ENCODE data around the gene MAMDC4. TPM values are rescaled to one million over a fixed set of nuclear protein-coding genes. Genes with fewer than 3 reads are reported as not detected.

Gene MAMDC4
- total and polyA plus RNA-seq, 2 of the 8 experiments (the other 6 are each of a cell fraction or from before 2014, with no cell fraction given), result 3.1 to 4.5 TPM

GRCh38 chr9:136850866-136851775, 1.0 kb upstream of the MAMDC4 start:
- Histone ChIP-seq H3K18ac (ENCODE audit: extremely low read depth, low read length) (no peak overlapping the region), H3K56ac (replicated peaks; ENCODE audit: insufficient read length, low read depth, low read length) (no peak overlapping the region), H3K4me2 (ENCODE audit: insufficient read depth in 1 of 2, low read depth in 2 of 2, low read length in 2 of 2) (no peak overlapping the region; a peak in 1 of 4 replicates), H3K4ac (replicated peaks; ENCODE audit: insufficient read length, low read depth, low read length) (no peak overlapping the region), H3K4me1 (replicated peaks in 1 of 4; ENCODE audit: control insufficient read depth in 3 of 4, insufficient read depth in 4 of 4, low read length in 3 of 4) (peaks cover 0 to 18% (median 8%) of the 10 kb centered on the region in 4 experiments; a peak in 5 of 7 replicates), H4K91ac (replicated peaks; ENCODE audit: insufficient read length, low read length) (no peak overlapping the region), H2AK5ac (ENCODE audit: low read depth, low read length) (no peak overlapping the region), H3K23me2 (ENCODE audit: low read depth, low read length) (peaks cover 13% of the 10 kb centered on the region), H3K27me3 (replicated peaks in 1 of 4; ENCODE audit: control insufficient read depth in 3 of 4, extremely low read depth in 1 of 4, insufficient read depth in 3 of 4, low read length in 3 of 4) (peaks cover 2 to 6% (median 5%) of the 10 kb centered on the region in 4 experiments; a peak in 6 of 7 replicates), H2BK15ac (ENCODE audit: low read length) (no peak overlapping the region), H3K36me3 (ENCODE audit: control insufficient read depth in 2 of 4, insufficient read depth in 4 of 4, low read length in 3 of 4) (peaks cover 0 to 7% (median 3%) of the 10 kb centered on the region in 4 experiments; a peak in 4 of 8 replicates), H2BK20ac (ENCODE audit: low read length) (no peak overlapping the region), H3K14ac (ENCODE audit: insufficient read length) (no peak overlapping the region), H2BK5ac (ENCODE audit: low read depth, low read length) (no peak overlapping the region), H3K79me2 (ENCODE audit: control insufficient read depth in 1 of 2, insufficient read depth in 2 of 2, low read length in 2 of 2) (no peaks in the 10 kb centered on the region), H4K5ac (ENCODE audit: insufficient read length, low read depth, low read length) (no peak overlapping the region), H3K9me3 (ENCODE audit: insufficient read depth in 2 of 2, low read depth in 1 of 2, low read length in 1 of 2) (no peaks in the 10 kb centered on the region), H2BK120ac (replicated peaks; ENCODE audit: low read depth, low read length) (no peak overlapping the region), H3K23ac (ENCODE audit: insufficient read length) (no peak overlapping the region), H4K8ac (ENCODE audit: extremely low read depth, insufficient read depth, low read length) (peak overlapping the region; percentile 41; the same call in 1 of the 2 replicates), H2BK12ac (ENCODE audit: low read depth, low read length) (no peak overlapping the region), H3K27ac (ENCODE audit: low read depth, low read length) (no peak overlapping the region), H3K4me3 (ENCODE audit: extremely low read depth in 1 of 4, insufficient read depth in 2 of 4, low read depth in 3 of 4, low read length in 4 of 4) (no peak overlapping the region), H4K20me1 (replicated peaks in 1 of 2; ENCODE audit: control insufficient read depth in 1 of 2, insufficient read depth in 2 of 2, low read length in 2 of 2) (peaks cover 7 to 9% of the 10 kb centered on the region in 2 experiments), H3K9ac (replicated peaks in 1 of 4; ENCODE audit: extremely low read depth in 1 of 4, low read depth in 3 of 4, low read length in 3 of 4) (no peak overlapping the region), H3K79me1 (ENCODE audit: low read depth, low read length) (no peaks in the 10 kb centered on the region; the same call in 1 of the 2 replicates), H2AFZ (ENCODE audit: low read length) (no peak overlapping the region)
- DNase-seq (ENCODE audit: low read depth in 1 of 2, low spot score in 2 of 2), result no peak
- POLR2A ChIA-PET (ENCODE audit: partially characterized antibody), result interaction anchor here (0.7 to 16.2 kb wide), 9 partner anchors 10 to 87 kb away, joined by 3 to 248 read pairs (median 4); partner anchors contain the start of genes AJM1, EDF1 and TRAF2
- FAIRE-seq, result no peak
- WGBS, 2 experiments (ENCODE audit: extremely low coverage in 1 of 2, insufficient coverage in 1 of 2, insufficient read length in 1 of 2, insufficient replicate concordance in 2 of 2, low coverage in 1 of 2, low lambda C conversion rate in 2 of 2, missing lambda C conversion rate in 1 of 2), result 93% methylated on average over 23 of the region's 23 CpGs; no CpG with 5 or more reads in 1 of the 2 experiments
- TF ChIP-seq POLR2A (IDR thresholded peaks at IDR 0.05; ENCODE audit: control extremely low read depth in 1 of 2, low read depth in 2 of 2, low read length in 2 of 2) (0 out of 3 replicates have a peak, but pooled peaks of 1 of the 2 experiments have one; percentile 36), RBBP5 (IDR thresholded peaks at IDR 0.05; ENCODE audit: borderline replicate concordance, low read depth, low read length) (no peak)
- CTCF ChIA-PET (ENCODE audit: partially characterized antibody), result interaction anchor here (1.3 to 1.8 kb wide), 3 partner anchors 8 to 184 kb away, joined by 3 to 6 read pairs (median 5); partner anchors contain the start of gene AJM1

All from H1 (cell line).